Fibroblast of skin of scalp (primary cell): ENCODE data around the gene STPG3.

Experiments
- DNase-seq: peaks from one replicate; pipeline ENCODE4 v3.0.0-alpha.2; 2013

The STPG3 gene

DNA sequence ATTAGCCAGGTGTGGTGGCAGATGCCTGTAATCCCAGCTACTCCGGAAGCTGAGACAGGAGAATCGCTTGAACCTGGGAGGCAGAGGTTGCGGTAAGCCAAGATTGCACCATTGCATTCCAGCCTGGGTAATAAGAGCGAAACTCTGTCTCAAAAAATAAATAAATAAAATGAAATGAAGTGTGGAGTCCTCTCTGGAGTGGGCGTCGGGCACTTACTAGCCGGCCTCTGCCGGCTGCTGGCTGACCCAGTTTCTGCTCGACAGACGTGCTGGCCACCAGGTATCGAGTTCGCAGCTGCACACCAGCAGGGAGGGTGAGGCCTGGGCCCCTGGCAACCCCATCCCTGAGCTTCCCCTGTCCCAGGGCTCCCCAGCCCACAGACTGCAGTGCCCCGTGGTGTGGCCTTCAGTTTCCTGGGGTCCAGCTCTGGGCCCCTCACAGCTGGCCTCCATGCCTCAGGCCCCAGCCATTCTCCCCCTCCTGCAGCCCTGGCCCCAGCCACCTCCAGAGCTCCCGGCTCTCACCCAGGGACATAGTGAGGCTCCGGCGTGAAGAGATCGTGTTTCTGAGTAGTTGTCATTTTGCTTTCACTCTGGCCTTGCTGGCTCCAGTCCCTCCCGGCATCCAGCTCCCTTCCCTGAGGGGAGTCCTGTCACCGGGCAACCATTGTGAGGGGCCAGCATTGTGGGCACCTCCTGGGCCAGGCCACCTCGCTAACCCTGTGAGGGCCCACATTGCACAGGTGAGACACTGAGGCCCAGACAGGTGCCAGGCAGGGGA, 3.8 kb upstream of the STPG3 start:
- DNase-seq = no peak

DNA sequence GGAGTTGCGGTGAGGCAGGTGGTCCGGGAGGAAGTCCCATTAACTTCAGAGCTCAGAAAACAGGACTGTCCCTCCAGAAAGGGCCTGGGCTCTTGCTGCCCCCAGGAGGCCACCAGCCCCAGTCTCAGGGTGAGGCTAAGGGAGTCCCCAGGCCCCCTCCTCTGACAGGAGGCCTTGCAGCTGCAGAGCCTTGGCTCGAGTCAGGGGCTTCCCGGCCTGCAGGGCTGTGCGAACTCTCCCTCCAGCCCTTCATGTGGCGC, 3.2 kb upstream of the STPG3 start:
- no peak for DNase-seq

DNA sequence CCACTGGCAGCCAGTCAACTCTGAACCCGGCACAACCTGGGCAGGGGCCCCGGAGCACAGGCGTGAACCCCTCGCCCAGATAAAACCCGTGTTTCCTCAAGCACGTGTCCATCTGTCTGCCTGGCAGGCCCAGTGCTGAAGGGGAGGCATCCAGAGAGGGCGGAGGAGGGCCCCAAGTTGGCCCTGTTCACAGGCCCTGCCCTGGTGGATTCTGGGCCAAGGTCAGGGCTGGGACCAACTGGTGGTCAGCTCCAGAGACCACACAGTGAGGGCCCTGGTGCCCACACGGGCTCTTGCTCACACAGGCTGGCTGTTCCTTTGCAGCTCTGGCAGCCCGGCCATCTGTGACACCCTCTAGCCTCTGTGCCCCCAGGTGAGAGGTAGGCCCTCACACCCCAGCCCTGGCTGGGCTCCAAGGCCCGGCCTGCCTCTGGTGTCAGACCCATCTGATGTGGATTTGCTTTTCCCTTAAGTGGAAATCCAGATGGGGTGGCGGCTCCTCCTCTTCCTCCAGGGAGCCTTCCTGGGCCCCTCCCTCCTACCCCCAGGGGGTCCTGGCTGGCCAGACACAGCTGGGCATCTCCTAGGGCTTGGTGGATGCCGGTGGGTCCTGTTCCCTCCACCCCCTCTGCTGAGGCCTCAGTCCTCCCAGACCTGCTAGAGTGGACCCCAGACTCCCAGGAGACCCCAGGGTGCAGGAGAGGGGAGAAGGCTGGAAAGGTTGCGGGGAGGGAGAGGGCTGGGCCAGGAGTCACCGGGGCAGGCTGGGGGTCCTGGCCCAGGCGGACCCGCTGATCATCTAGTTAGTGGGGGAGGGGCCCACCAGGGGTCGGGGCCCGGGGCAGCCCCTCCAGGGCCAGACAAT, 525 bp upstream of the STPG3 start:
- DNase-seq = peak; percentile 12

DNA sequence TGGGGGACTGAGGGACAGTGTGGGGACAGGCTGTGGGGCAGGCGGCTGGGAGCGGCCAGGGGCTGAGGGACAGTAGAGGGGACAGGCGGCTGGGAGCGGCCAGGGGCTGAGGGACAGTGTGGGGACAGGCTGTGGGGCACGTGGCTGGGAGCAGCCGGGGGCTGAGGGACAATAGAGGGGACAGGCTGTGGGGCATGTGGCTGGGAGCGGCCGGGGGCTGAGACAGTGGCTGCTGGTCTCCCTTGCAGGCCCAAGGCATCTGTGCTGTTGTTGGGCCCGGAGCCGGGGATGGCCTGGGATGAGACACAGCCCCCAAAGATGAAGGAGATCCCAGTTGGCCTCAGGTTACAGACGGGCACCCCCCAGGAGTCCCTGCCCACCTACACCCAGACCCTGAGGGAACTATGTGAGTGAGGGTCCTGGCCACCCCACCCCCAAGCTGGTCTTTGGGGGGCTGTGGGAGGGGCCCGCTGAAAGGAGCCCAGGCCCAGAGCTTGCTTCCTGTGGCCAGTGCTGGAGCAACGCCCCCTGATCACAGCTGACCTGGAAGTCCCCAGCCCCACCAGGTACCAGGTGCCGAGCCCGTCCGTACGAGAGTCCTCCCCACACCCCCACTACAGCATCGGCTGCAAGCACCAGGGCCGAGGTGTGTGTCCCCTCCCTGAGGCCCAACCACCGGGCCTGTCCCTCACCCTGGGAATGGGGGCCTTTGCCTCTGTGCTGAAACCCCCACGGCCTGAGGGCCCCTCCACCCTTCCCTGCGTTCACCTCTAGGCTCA, 593 bp downstream of the STPG3 start:
- DNase-seq = no peak

DNA sequence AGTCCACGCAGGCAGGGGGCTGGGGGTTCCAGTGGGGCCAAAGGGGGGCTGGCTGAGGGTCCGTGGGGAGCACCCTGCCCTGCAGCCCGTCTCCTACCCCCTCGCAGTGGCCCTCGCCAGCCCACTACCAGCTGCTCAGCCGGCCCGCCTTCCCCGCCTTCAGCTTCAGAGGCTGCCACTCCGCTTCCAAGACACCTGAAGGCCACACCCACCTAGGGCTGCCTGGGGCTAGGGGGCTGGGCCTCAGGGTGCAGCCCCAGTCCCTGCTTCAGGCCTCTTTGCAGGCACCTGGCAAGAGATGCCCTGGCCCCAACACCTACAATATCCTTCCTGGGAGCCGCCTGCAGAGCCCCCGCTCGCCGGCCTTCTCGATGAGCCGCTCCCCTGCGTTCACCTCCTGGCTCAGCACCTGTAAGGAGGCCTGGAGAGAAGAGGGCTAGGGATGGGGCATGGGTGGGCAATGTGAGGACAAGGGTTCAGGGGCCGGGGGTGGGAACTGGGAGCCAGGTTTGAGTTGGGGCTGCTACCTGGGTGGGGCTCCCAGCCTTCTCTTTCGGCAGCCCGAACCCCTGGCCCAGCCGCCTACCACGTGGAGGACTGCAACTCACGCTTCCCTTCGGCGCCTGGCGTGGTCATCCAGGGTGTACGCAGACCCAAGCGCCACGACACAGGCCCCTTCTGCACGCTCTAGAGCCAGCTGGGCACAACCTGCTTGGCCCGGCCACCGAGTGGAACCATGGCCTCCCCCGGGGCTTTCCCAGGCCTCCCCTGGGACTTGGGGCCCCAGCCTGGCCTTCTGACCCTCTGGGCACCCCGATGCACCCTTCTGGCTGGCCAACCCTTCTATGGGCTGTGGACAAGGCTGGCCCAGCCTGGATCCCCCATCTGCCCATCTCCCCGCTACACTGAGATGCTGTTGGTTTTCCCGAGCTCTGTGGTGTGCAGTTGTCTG, 1.7 kb downstream of the STPG3 start:
- DNase-seq = no peak

DNA sequence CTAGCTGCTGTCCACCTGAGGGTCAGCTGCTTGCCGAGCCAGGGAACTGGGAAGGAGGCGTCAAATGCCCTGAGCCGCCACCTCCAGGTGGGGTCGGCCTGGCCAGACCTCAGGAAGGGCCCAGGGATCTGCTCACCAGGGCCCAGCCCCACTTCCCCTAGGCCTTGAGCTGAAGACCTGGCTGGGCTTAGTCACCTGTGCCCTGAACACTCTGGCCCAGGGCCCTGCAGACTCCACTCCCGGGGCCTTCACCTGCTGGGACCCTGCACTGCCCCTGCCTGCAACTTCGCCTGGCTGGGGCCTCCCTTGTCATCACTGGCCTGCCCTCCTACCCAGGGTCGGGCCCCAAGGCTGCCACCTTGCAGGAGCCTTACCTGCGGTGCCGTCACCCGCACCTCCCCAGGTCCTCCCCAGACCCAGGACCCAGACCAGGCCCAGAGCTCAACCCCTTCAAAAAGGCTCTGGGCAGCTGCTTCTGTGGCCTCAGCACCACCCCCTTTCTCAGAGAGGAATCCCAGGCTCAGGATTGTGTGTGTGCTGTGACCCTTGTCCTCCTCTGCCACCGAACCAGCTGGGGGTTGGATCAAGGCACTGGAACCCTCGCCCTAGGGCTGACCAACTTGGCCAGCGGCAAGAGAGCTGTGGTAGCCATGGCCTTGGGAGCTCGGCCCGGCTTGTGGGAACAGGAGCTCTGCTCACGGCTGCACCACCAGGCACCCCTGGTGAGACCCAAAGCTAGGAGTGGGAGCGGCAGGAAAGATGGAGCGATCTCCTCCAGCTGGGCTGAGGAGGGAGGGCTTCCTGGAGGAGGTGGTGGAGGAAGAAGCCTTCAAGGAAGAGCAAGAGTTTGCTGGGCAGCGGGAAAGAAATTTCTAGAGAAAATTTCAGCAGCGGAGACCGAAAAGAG, 2.9 kb downstream of the STPG3 start:
- no peak for DNase-seq

DNA sequence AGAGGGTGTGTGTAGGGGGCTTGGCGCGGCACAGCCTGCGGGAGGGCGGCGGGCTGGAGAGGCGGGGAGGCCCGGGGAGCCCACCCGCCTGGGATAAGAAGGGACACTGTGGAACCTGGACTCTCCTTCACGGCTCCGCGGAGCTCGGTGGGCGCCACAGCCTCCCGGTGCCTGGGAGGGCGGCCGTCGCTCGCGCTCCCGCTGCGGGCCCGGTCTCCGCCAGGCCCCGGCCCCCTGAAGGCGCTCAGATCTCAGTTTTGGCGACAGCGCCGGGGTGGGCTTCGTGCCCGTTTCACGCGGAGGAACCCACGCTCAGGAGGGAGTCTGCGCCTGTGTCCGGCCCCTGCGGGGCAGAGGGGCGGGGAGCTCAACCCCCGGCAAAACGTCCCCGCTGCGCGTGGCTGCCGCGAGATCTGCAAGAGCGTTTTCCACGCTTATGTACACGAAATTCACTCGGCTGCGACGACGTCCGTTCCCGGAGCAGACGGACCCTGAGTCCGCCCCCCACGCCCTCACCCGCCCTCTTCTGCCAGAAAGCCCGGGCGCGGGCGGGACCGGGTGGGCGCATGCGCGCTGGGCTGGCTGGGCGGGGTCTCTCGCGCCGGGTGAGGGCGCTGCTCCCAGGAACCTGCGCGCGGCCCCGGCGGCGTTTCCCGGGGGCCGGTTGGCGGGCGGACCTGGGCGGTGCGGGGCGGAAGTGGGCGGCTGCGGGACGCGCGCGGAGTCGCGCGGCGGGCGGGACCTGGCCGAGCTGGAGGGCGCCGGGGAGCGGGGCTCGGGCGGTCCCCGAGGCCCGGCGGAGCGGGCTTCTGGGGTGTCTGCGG, 3.8 kb downstream of the STPG3 start, which contains the start of gene NELFB:
Gene NELFB (plus strand): TSS at position 704 of the 824 bp plus-strand sequence.
- peak; percentile 88 for DNase-seq

DNA sequence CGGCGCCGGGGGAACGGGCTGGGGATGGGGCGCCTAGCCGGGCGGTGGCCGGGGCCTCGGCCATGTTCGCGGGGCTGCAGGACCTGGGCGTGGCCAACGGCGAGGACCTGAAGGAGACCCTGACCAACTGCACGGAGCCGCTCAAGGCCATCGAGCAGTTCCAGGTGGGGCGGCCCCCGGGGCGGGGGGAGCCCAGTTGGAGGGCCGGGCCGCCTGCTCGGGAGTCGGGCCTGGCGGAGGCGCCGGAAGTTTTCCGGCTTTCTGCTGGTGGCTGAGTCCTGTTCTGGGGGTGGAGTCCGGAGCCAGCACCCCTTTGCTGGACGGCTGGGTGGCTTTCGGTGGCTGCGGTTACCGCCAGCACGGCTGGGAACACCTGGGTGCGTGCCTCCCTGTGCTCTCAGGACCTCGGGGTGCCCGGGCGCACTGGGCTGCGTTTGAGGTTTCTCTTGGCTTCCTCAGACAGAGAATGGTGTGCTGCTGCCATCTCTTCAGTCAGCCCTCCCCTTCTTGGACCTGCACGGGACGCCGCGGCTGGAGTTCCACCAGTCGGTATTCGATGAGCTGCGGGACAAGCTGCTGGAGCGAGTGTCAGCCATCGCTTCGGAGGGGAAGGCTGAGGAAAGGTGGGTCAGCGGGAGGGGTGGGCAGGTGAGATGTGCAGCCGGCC, 4.5 kb downstream of the STPG3 start:
- no peak for DNase-seq

DNA sequence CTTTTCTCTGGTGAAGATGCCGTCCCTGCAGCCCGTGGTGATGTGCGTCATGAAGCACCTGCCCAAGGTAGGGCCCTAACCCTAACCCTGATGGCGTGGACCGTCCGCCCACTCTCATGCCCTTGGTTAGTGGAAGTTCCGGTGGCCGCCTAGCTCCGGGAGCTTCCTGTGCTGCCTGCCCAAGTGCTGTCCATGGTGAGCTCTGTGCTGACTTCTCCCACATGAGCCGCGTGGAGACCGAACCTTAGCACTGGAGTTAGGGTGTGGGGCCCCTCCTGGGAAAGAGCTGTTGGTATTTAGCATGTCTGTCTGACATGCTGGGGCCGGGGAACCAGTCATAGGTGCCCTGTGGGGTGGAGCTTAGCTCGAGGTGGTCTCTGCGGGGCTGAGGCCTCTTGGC, 5.3 kb downstream of the STPG3 start:
- DNase-seq = no peak

DNA sequence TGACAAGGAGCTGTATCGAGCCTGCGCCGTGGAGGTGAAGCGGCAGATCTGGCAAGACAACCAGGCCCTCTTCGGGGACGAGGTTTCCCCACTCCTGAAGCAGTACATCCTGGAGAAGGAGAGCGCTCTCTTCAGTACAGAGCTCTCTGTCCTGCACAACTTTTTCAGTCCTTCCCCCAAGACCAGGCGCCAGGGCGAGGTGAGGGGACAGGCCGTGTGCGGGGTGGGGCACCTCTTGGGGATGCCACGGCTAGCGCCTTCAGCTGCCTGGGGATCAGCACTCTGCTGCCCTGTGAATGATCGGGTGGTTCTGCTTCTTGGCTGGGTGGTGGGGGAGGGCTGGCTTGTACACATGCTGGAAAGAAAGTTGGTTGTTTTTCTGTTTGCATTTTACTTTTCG, 5.8 kb downstream of the STPG3 start:
- no peak for DNase-seq

DNA sequence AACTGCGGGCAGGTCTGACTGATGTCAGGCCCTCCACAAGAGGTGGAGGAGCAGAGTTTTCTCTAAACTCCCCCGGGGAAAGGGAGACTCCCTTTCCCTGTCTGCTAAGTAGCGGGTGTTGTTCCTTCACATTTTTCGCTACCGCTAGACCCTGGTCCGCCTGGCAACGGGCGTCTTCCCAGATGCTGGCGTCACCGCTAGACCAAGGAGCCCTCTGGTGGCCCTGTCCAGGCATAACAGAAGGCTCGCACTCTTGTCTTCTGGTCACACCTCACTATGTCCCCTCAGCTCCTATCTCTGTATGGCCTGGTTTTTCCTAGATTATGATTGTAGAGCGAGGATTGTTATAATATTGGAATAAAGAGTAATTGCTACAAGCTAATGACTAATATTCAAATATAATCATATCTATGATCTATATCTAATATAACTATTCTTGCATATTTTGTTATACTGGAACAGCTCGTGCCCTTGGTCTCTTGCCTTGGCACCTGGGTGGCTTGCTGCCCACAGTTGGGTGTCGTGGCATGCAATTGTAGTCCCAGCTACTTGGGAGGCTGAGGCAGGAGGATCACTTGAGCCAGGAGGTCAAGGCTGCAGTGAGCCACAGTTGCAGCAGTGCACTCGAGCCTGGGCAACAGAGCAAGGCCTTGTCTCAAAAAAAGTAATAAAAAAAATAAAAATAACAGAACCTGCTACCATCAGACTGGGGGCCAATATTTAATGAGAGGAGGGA, 11.3 kb downstream of the STPG3 start:
- peak; percentile 56 for DNase-seq

DNA sequence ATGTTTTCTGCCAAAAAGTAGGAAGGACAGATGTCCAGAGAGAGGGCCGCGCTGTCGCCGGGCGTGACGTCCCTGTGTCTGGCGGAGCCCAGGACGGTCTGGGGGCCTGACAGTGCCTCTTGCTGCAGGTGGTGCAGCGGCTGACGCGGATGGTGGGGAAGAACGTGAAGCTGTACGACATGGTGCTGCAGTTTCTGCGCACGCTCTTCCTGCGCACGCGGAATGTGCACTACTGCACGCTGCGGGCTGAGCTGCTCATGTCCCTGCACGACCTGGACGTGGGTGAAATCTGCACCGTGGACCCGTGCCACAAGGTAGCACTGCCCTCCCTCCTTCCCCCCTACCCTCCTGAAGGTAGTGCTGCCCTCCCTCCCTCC, 11.8 kb downstream of the STPG3 start:
- DNase-seq = no peak

DNA sequence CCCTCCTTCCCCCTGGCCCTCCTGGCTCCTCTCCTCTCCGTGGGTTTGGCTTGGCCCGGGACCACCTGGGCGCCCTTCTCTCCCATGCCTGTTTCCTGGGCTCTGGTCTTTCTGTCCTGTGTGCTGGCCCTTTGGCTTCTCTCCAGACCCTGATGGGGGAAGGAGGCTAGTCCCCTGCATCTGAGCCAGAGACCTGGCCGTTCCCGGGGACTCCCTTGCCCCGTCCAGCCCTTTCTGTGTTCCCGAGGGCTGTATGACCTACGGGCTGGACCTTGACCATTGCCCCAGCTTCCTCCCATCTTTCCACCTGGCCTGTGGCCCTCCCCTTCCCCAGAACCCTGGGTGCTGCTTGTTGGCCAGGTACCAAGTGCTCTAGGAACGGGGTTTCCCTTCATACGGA, 12.4 kb downstream of the STPG3 start:
- no peak for DNase-seq

DNA sequence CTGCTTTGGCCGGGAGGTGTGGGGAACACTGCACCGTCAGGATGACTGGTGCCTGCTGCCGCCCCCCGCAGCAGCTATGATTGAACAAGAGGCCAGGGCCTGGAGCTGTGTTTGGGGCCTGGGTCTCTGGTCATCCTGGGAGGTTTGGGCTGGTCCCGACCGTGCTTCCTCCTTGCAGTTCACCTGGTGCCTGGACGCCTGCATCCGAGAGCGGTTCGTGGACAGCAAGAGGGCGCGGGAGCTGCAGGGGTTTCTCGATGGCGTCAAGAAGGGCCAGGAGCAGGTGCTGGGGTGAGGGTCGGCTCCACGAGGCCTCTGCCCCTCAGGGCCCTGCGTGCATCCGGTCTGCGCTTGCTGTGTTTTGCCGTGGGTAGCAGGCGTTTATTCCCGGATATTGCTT, 13.0 kb downstream of the STPG3 start:
- DNase-seq = no peak

DNA sequence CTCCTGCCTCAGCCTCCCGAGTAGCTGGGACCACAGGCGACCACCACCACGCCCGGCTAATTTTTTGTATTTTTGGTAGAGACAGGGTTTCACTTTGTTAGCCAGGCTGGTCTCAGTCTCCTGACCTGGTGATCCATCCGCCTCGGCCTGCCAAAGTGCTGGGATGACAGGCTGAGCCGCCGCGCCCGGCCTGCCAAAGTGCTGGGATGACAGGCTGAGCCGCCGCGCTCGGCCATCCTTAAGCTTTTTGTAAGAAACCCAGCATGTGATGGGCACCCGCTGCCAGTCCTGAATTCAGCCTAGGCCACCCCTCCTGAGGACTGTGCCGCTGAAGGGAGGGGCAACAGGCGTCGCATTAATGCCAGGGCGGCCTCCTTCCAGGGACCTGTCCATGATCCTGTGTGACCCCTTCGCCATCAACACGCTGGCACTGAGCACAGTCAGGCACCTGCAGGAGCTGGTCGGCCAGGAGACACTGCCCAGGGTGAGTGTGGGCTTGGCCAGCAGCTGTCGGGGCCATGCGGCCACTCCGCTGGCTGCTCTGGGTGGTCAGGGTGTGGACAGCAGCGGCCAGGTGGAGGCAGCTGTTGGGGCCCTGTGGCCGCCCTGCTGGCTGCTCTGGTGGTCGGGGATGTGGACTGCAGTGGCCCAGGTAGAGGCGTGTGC, 14.5 kb downstream of the STPG3 start:
- DNase-seq = no peak

DNA sequence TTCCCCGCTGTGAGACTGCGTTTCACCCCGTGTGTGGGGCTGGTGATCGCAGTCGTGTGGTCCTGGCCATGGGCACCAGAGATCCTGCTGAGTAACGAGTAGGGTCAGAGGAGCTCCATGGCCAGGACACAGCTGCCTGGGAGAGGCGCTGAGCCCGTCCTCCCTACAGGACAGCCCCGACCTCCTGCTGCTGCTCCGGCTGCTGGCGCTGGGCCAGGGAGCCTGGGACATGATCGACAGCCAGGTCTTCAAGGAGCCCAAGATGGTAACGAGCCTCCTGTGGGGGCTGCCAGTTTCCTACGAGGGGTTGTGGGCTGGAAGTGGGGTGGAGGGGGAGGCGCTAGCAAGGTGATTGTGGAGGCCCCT, 15.1 kb downstream of the STPG3 start:
- DNase-seq = no peak

DNA sequence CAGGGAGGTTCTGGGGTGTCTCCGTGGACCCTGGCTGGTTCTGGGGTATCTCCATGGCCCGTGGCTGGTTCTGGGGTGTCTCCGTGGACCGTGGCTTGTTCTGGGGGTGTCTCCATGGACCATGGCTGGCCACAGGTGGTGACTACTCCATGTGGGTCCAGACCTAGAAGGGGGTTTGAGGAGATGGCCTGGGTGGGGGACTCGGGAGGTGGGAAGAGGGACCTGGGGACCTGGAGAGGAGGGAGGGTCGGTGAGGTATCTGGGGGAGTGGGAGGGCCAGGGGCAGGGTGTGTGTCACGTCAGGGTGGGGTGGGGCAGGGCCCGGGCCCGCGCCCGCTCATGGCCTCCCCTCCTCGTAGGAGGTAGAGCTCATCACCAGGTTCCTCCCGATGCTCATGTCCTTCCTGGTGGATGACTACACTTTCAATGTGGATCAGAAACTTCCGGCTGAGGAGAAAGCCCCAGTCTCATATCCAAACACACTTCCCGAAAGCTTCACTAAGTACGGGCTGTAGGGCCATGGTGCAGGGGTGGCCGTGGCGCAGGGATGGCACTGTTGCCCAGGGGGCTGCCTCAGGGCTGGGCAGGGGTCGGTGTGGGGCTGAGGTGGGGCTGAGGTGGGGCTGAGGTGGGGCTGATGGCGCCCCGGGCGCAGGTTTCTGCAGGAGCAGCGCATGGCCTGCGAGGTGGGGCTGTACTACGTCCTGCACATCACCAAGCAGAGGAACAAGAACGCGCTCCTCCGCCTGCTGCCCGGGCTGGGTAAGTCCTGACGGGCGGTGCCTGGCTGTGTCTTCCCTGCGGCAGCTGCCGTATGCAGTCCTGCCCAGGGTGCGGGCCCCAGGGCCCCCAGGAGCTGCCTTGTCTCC, 15.7 kb downstream of the STPG3 start:
- DNase-seq = no peak
